NCI-H146 (cell line): ENCODE results near the gene CKAP2L.

ENCODE experiments used
- DNase-seq: peaks from one replicate; lab custom pipeline; 2025; lab: John Stamatoyannopoulos, UW

The CKAP2L gene

GRCh38 chr2:112792419-112792818, 28.0 kb upstream of the CKAP2L start:
- DNase-seq = no peak

GRCh38 chr2:112791693-112792230, 27.4 kb upstream of the CKAP2L start:
- DNase-seq = no peak

GRCh38 chr2:112791019-112791418, 26.6 kb upstream of the CKAP2L start:
- no peak for DNase-seq

GRCh38 chr2:112790305-112790704, 25.9 kb upstream of the CKAP2L start:
- no peak for DNase-seq

GRCh38 chr2:112789186-112789585, 24.8 kb upstream of the CKAP2L start:
- no peak for DNase-seq

DNA sequence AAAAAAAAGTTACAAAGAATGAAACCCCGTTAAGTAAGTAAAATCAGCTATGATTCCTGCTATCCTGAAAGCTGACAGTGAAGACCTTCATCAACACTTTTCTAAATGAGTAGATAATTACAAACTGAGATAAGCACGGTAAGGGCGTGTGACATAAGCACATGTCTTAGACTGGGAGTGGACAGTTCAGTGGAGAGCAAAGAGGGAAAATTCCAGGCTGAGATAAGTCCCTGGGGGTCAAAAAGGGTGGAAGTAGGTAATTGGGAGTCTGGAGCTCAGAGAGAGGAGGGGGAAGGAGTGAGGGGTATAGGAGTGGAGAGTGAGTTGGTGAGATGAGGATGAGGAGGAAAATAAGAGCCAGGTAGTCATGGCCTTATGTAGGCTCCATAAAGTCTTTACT, 24.2 kb upstream of the CKAP2L start:
- DNase-seq = no peak

GRCh38 chr2:112787729-112788393, 23.5 kb upstream of the CKAP2L start:
- no peak for DNase-seq

DNA sequence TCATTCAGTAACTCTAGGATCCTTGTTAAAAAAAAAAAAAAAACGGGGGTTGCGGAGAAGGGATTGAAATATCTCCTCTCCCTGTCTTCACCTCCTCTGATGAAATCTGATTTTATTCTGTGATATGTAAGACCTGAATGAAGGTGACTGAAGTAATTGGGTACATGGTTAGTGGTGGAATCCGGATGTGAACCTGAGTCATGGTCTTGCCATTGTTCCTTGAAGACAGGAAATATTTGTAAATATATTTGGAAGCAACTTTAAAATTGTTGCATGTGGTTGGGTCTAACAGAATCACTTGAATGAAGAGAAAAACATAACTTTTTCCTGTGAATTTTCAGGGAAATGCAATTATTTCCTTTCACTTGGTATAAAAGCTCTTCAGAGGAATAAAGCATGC, 22.9 kb upstream of the CKAP2L start:
- DNase-seq = no peak

GRCh38 chr2:112784199-112785189, 20.1 kb upstream of the CKAP2L start, which contains the start of gene IL1A:
Gene IL1A (minus strand): TSS chr2:112784493. CDS start chr2:112783770, 723 bp downstream.
- no peak for DNase-seq

GRCh38 chr2:112783187-112783714, 18.8 kb upstream of the CKAP2L start:
- DNase-seq = no peak

DNA sequence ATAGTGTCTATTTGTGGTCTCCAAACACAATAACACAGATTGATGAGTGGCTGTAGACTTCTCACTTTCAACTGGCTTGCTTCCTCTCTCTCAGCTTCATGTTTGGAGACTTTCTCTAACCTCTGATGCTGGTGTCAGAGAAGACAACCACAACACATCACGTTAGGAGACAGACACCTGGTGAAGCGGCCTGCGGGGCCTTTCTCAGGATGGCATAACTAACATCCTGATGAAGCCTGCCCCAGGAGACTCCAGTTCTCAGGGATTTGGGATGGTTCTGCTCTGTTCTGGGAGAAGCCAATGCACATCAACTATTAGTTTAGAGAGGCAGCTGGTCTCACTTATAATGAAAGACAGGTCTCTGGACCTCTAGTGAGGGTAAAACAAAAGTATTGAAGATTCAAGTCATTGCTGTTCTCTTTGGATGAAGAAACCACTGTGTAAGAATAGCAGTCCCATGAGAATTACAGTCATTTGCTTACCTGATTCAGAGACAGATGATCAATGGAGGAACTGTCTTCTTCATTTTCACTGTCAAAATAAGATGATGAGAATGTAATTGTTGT, 17.9 kb upstream of the CKAP2L start:
- DNase-seq = no peak

DNA sequence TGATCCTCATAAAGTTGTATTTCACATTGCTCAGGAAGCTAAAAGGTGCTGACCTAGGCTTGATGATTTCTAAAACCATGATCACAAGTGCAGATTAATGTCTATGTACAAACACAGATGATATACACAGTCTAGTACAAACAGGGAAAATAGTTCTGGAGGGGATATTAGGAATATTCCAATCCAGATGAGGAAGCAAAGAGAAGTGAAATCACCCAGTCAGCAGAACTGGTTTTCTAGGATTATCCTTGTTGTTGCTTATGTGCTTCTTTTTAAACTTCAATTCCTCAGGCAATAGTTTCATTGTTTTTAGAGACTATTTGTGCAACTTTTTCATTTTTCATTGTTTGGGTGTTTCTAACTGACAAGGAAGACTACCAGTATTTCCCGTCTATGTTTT, 15.2 kb upstream of the CKAP2L start:
- no peak for DNase-seq

GRCh38 chr2:112777036-112777435, 12.6 kb upstream of the CKAP2L start:
- DNase-seq = no peak

DNA sequence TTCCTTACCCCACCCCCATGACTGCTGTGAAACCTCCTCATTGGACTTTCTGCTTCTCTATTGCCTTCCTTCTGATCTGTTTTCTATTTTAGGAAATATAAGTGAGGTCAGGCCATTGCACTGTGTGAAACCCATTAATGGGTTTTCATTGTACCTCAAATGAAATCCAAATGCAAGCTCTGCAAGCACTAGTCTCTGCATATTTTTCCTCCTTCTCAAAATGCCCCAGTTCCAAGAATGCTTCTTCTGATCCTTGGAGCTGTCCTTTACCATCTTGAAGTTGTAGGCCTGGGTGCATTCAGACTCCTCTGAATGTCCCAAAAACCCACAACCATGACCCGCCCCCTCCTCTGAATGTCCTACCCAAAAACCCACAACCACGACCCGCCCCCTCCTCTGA, 11.7 kb upstream of the CKAP2L start:
- no peak for DNase-seq

- DNase-seq = no peak
Measured at GRCh38 chr2:112774536-112775285, 10.3 kb upstream of the CKAP2L start.

DNA sequence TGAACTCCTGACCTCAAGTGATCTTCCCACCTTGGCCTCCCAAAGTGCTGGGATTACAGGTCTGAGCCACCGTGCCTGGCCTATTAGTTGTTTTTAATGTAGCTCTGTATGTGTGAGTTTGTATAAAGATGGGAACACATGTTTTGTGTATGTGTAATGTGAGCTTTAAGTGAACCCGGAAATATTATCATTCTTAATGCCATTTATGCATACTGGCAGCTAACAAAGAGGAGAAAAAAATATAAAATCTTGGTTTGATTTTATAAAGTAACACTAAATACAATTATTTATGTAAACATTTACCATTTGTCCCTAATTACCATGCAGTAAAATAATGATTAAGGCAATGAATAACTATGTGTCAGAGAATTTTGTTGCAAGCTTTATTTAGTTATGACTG, 9.1 kb upstream of the CKAP2L start:
- no peak for DNase-seq

DNA sequence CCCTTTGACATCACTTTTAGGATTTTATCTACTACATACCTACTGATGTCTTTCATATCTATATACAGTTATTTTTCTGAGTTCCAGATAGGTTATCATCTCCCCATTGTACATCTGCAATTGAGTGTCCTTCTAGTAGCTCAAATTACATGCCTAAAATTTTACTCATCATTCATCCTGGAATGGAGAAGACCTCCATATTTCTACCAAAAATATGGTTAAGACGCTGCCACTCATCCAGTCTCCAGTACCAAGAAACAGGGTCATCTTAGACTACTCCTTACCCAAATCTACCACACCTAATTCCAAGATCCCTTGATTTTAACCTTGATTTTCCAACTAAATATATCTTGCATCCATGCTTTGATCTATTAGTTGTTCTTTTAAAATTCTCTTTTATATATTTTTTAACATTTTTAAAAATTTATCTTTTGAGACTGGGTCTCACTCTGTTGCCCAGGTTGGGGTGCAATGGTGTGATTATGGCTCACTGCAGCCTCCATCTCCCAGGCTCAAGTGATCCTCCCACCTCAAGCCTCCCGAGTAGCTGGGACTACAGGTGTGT, 8.6 kb upstream of the CKAP2L start:
- DNase-seq = no peak

DNA sequence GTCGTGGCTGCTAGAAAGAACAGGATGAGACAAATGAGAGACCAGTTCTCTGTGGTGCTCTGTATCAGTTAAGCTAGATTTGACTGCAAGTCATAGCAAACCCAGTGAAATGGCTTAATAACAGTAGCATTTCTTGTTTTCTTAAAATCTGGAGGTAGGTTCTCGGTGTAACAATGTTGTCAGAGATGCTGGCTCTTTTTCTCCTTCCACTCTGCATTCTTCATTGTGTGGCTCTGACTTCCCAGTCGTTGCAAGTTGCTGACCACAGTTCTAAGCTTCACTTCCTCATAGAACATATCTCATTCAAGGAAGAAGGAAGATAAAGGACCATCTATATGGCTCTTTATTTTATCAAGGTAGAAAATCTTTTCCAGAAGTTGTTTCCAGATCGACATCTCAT, 7.9 kb upstream of the CKAP2L start:
- DNase-seq = no peak

DNA sequence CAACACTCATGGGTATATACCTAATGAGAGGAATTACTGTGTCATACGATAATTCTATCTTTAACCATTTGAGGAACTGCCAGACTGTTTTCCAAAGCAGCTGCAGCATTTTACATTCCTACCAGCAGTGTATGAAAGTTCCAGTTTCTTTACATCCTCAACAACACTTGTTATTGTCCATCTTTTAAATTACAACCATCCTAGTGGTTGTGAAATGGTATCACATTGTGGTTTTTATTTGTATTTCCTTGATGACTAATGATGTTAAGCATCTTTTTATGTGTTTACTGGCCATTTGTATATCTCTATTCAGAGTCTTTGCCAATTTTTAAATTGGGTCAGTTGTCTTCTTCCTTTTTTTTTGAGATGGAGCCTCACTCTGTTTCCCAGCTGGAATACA, 4.0 kb upstream of the CKAP2L start:
- DNase-seq = no peak

GRCh38 chr2:112767693-112768330, 3.4 kb upstream of the CKAP2L start:
- no peak for DNase-seq

DNA sequence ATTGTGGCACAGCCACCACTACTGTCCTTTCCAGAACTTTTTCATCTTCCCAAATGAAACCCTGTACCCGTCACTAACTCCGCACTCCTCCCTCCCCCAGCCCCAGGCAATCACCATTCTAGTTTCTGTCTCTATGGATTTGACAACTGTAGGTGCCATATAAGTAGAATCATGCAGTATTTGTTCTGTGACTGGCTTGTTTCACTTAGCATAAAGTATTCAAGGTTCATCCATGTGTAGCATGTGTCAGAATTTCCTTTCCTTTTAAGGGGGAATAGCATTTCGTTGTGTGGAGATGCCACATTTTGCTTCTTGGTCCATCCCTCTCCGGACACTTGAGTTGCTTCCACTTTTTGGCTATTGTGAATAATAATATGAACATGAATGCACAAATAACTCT, 842 bp upstream of the CKAP2L start:
- no peak for DNase-seq
